ENCODE results near the gene COL11A2.

GRCh38 chr6:33213166-33213988 is 21.1 kb upstream of the COL11A2 start:
- TF ChIP-seq TAF1 (IDR thresholded peaks at IDR 0.05; ENCODE audit: low read depth) (no peak), REST (IDR thresholded peaks at IDR 0.05; ENCODE audit: low read depth) (no peak), EP300 (IDR thresholded peaks at IDR 0.05; ENCODE audit: borderline replicate concordance) (no peak), CREB1 (IDR thresholded peaks at IDR 0.05; ENCODE audit: low read depth) (no peak)
